A673 (cell line): ENCODE data around the gene UPF1. TPM values are rescaled to one million over a fixed set of nuclear protein-coding genes. Genes with fewer than 3 reads are reported as not detected.

Experiments used
- BruUV-seq: library from RNA; stranded (reverse); fragments of 400-500 nt; replicated peaks from 2 replicates; lab custom pipeline; 2021; lab: Mats Ljungman, UMichigan
- CTCF ChIA-PET: fragments of 300-600 bp; sonication (Branson Sonifier 250); formaldehyde crosslinking; loops from one replicate; lab custom pipeline; 2022; ENCODE audit warnings: antibody characterized with exemption; lab: Charles Lee
- POLR2A ChIA-PET: fragments of 300-600 bp; sonication (Branson Sonifier 250); formaldehyde crosslinking; loops from one replicate; lab custom pipeline; 2022; ENCODE audit warnings: antibody characterized with exemption; ENCODE audit not compliant: low non-redundant PET; lab: Charles Lee
- DNase-seq: peaks from one replicate; pipeline ENCODE4 v3.0.0-alpha.2; 2015; ENCODE audit warnings: low spot score
- H3K27ac ChIP-seq: fragments of 200-600 bp; sonication (generic); 2 replicates; pipeline ENCODE4 v1.5.1; 2016; ENCODE audit warnings: mixed run types, low read depth, mild to moderate bottlenecking, mixed read lengths, antibody characterized with exemption, low read length; ENCODE audit not compliant: poor library complexity, severe bottlenecking
- H3K27me3 ChIP-seq: fragments of 200-600 bp; sonication (generic); replicated peaks from 2 replicates; pipeline ENCODE4 v1.6.1; 2017; ENCODE audit warnings: mixed run types, low read depth, mild to moderate bottlenecking, mixed read lengths, antibody characterized with exemption, low read length; ENCODE audit not compliant: insufficient read depth, poor library complexity
- H3K36me3 ChIP-seq: fragments of 200-600 bp; sonication (generic); 2 replicates; pipeline ENCODE4 v1.6.1; 2016; ENCODE audit warnings: mixed run types, mild to moderate bottlenecking, mixed read lengths, antibody characterized with exemption, low read length; ENCODE audit not compliant: insufficient read depth, poor library complexity, severe bottlenecking
- H3K4me1 ChIP-seq: fragments of 200-600 bp; sonication (generic); 2 replicates; pipeline ENCODE4 v1.6.1; 2017; ENCODE audit warnings: mixed run types, mild to moderate bottlenecking, mixed read lengths, antibody characterized with exemption, low read length; ENCODE audit not compliant: insufficient read depth, poor library complexity, severe bottlenecking
- H3K4me3 ChIP-seq: fragments of 200-600 bp; sonication (generic); 2 replicates; pipeline ENCODE4 v1.5.1; 2016; ENCODE audit warnings: low read depth, mixed run types, mild to moderate bottlenecking, mixed read lengths, low read length; ENCODE audit not compliant: poor library complexity, severe bottlenecking
- H3K9me3 ChIP-seq: fragments of 200-600 bp; sonication (generic); 2 replicates; pipeline ENCODE4 v1.6.1; 2016; ENCODE audit warnings: mixed run types, low read depth, mild to moderate bottlenecking, mixed read lengths, antibody characterized with exemption, low read length; ENCODE audit not compliant: poor library complexity, severe bottlenecking
- EZH2 ChIP-seq: fragments of 200-600 bp; sonication (generic); IDR thresholded peaks from 2 replicates; pipeline ENCODE4 v1.6.1; 2017; ENCODE audit warnings: borderline replicate concordance, low read depth, mild to moderate bottlenecking, mixed read lengths, antibody characterized with exemption, low read length; ENCODE audit not compliant: poor library complexity, severe bottlenecking
- intact Hi-C: fragments of 100-400 bp; cut with micrococcal nuclease; formaldehyde crosslinking; loops from one replicate; pipeline ENCODE4 v1.10.0; 2022; ENCODE audit not compliant: unreplicated experiment
- total RNA-seq: library from RNA; stranded (reverse); gene quantifications from 2 replicates; pipeline ENCODE4 v1.2.3, GENCODE V29; 2021
- TF ChIP-seq, protein P1 (sequence below): fragments of 300-800, 200-600 bp; sonication (generic); conservative IDR thresholded peaks from 2 replicates; pipeline ENCODE4 v1.5.1; 2017; ENCODE audit warnings: low read depth, mild to moderate bottlenecking, antibody characterized with exemption, low read length, moderate library complexity, mixed read lengths

The UPF1 gene
- total RNA-seq, 1 experiment from 2014 or later: 83.8 TPM

- no peak for DNase-seq
- Histone ChIP-seq H3K9me3 (no peaks in the 10 kb centered on the region), H3K27ac (no peak overlapping the region), H3K36me3 (peaks cover 55% of the 10 kb centered on the region), H3K27me3 (no peaks in the 10 kb centered on the region), H3K4me1 (no peaks in the 10 kb centered on the region), H3K4me3 (no peak overlapping the region)
- POLR2A ChIA-PET: interaction anchor here (0.7 kb wide), 1 partner anchor 90 kb away, joined by 3 read pairs; no protein-coding TSS in a partner anchor
- CTCF ChIA-PET: interaction anchor here (1.4 kb wide), 1 partner anchor 9 kb away, joined by 3 read pairs; no protein-coding TSS in a partner anchor
- intact Hi-C loops: no loop called here
- BruUV-seq: no TSS peak
- no peak for TF ChIP-seq EZH2
- TF ChIP-seq, protein P1, sequence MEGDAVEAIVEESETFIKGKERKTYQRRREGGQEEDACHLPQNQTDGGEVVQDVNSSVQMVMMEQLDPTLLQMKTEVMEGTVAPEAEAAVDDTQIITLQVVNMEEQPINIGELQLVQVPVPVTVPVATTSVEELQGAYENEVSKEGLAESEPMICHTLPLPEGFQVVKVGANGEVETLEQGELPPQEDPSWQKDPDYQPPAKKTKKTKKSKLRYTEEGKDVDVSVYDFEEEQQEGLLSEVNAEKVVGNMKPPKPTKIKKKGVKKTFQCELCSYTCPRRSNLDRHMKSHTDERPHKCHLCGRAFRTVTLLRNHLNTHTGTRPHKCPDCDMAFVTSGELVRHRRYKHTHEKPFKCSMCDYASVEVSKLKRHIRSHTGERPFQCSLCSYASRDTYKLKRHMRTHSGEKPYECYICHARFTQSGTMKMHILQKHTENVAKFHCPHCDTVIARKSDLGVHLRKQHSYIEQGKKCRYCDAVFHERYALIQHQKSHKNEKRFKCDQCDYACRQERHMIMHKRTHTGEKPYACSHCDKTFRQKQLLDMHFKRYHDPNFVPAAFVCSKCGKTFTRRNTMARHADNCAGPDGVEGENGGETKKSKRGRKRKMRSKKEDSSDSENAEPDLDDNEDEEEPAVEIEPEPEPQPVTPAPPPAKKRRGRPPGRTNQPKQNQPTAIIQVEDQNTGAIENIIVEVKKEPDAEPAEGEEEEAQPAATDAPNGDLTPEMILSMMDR: no peak
Measured at GRCh38 chr19:18867751-18868150, 36.0 kb downstream of the UPF1 start.

GRCh38 chr19:18868380-18869022 lies 36.7 kb downstream of the UPF1 start:
- no peak overlapping the region for H3K27ac ChIP-seq
- TF ChIP-seq EZH2: no peak
- TF ChIP-seq, protein P1: no peak
- POLR2A ChIA-PET: no interaction called here
- H3K27me3 ChIP-seq: no peaks in the 10 kb centered on the region
- CTCF ChIA-PET: no interaction called here
- DNase-seq: no peak
- intact Hi-C loops: no loop called here
- no peaks in the 10 kb centered on the region for H3K9me3 ChIP-seq
- no TSS peak for BruUV-seq
- H3K4me1 ChIP-seq: no peaks in the 10 kb centered on the region
- no peak overlapping the region for H3K4me3 ChIP-seq
- H3K36me3 ChIP-seq: peaks cover 47% of the 10 kb centered on the region

DNA sequence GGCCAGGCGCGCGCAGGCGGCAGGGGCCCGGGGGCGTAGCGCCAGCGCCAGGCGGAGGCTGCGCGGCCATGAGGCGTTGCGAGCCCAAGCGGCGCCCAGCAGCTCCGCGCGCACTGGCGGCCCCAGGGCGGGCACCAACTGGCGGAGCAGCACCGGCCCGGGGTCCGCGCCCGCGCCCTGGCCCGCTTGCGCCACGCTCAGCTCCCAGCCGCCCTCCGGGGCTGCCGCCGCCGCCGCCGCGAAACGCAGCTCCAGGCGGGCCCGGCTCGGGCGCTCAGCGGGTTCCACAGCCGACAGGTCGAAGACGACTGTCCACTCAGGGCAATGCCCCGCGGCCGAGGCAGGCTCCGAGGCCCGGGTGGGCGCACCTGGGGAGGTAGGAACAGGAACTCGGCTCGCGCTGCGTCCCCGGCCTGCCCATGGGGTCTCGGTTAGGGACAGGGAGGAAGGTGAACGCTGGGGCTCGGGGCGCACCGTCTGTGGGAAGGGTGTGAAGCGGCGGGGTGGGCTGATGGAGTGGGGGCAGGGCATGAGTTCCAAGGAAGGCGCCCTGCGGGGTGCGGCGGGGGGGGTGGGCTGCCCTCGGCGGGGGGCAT lies 37.4 kb downstream of the UPF1 start:
- CTCF ChIA-PET: no interaction called here
- TF ChIP-seq EZH2: no peak
- TF ChIP-seq, protein P1: no peak
- no peak for DNase-seq
- Histone ChIP-seq H3K4me3 (no peak overlapping the region), H3K9me3 (no peaks in the 10 kb centered on the region), H3K27me3 (no peaks in the 10 kb centered on the region), H3K4me1 (no peaks in the 10 kb centered on the region), H3K27ac (no peak overlapping the region), H3K36me3 (peaks cover 41% of the 10 kb centered on the region)
- POLR2A ChIA-PET: no interaction called here
- BruUV-seq: no TSS peak
- intact Hi-C loops: no loop called here
